22Rv1 (cell line): ENCODE measurements around the gene KIF22.

ENCODE experiments used
- H3K27ac ChIP-seq: fragments of 450-650 bp; 2 replicates; pipeline ENCODE4 v1.5.1; 2017
- ZFX ChIP-seq: fragments of 450-650 bp; IDR thresholded peaks from 2 replicates; pipeline ENCODE4 v1.6.1; 2017; ENCODE audit warnings: antibody characterized with exemption, borderline replicate concordance
- TF ChIP-seq, protein P1 (sequence below): fragments of 450-650 bp; IDR thresholded peaks from 2 replicates; pipeline ENCODE4 v1.5.1; 2017; ENCODE audit warnings: mild to moderate bottlenecking

The KIF22 gene

DNA sequence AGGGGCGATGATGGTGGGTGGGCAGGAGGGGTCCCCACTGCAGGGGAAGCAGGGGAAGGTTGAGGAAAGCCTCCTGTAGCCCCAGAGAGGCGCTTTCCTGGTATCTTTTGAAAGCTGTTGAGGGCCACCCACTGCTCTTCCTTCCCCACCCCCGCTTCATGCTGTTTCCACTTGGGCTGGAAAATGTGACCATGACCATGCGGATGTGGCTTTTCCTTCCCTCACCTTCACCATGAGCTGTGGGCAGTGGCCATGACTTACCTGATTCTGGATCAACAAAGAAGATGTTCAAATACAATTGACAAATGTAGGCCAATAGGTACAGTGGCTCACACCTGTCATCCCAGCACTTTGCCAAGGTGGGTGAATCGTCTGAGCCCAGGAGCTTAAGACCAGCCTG is 43.5 kb downstream of the KIF22 start:
- H3K27ac ChIP-seq, result no peak overlapping the region
- no peak for TF ChIP-seq ZFX
- TF ChIP-seq, protein P1, sequence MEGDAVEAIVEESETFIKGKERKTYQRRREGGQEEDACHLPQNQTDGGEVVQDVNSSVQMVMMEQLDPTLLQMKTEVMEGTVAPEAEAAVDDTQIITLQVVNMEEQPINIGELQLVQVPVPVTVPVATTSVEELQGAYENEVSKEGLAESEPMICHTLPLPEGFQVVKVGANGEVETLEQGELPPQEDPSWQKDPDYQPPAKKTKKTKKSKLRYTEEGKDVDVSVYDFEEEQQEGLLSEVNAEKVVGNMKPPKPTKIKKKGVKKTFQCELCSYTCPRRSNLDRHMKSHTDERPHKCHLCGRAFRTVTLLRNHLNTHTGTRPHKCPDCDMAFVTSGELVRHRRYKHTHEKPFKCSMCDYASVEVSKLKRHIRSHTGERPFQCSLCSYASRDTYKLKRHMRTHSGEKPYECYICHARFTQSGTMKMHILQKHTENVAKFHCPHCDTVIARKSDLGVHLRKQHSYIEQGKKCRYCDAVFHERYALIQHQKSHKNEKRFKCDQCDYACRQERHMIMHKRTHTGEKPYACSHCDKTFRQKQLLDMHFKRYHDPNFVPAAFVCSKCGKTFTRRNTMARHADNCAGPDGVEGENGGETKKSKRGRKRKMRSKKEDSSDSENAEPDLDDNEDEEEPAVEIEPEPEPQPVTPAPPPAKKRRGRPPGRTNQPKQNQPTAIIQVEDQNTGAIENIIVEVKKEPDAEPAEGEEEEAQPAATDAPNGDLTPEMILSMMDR, result no peak

DNA sequence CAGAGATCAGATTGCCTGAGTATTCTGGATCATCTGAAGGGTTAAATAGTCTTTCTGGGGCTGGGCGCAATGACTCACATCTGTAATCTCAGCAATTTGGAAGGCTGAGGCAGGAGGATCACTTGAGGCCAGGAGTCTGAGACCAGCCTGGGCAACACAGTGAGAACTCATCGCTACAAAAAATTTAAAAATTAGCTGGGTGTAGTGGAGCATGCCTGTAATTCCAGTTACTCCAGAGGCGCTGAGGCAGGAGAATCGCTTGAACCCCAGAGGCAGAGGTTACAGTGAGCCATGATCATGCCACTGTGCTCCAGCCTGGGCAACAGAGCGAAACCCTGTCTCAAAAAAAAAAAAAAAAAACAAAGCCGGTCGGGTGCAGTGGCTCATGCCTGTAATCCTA is 45.4 kb downstream of the KIF22 start:
- TF ChIP-seq, protein P1, result no peak

DNA sequence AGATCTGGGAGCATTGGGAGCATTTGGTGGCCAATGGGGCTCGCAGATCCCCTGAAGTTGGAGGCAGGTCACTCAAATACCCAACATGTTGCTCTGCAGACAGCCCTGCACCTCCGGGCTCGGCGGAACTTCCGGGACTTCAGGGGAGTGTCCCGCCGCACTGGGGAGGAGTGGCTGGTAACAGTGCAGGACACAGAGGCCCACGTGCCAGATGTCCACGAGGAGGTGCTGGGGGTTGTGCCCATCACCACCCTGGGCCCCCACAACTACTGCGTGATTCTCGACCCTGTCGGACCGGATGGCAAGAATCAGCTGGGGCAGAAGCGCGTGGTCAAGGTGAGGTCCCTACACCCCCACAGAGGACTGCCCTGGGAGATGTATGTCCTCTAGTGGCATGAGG is 46.1 kb downstream of the KIF22 start:
- no peak overlapping the region for H3K27ac ChIP-seq
- TF ChIP-seq, protein P1, result no peak
- no peak for TF ChIP-seq ZFX

More for the DNA sequence above, 45.4 kb downstream of the KIF22 start:
- H3K27ac ChIP-seq, result no peak overlapping the region

DNA sequence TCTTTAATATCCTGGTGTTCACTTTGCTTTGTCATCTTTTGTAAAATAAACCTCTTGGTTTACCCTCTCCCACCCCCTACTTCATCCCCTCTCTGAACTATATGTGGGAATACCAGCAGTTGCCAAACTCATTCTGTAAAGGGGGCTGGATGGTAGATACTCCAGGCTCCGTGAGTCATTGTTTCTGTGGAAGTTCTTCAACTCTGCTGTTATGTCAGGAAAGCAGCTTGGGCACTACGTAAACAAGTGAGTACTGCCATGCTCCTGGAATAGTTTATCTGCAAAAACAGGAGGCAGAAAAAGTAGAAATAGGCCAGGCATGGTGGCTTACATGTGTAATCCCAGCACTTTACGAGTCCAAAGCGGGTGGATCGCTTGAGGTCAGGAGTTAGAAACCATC is 47.3 kb downstream of the KIF22 start:
- H3K27ac ChIP-seq, result no peak overlapping the region
- TF ChIP-seq ZFX, result no peak

DNA sequence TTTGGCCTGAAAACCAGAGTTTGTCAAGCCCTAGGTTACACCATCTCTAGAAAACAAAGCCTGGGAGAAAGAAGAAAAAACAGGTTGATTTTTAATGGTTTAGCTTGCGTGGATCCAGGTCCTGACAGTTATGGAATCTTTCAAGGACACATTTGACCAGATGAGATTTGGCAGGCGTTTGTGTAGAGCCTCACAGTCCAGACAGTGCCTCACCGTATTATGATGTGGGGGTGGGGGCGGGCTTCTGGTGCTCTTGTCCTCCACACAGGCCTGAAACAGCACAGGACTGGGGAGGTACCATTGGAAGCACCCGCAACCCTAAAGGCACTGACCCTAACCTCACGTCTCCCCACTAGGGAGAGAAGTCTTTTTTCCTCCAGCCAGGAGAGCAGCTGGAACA is 49.3 kb downstream of the KIF22 start:
- no peak overlapping the region for H3K27ac ChIP-seq
- TF ChIP-seq ZFX, result no peak
- TF ChIP-seq, protein P1, result no peak

DNA sequence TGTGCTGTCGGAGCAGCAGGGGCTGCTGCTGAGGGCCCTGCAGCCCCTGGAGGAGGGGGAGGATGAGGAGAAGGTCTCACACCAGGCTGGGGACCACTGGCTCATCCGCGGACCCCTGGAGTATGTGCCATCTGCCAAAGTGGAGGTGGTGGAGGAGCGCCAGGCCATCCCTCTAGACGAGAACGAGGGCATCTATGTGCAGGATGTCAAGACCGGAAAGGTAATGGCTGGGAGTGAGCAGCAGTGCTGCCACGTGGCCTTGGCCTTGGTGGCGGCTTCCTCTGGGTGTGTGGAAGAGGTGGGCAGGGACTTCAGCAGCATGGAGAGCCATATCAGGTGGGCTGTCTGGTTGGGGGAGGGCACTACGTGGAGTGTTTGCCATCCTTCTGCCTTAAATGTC is 49.7 kb downstream of the KIF22 start:
- TF ChIP-seq, protein P1, result no peak
- no peak for TF ChIP-seq ZFX

DNA sequence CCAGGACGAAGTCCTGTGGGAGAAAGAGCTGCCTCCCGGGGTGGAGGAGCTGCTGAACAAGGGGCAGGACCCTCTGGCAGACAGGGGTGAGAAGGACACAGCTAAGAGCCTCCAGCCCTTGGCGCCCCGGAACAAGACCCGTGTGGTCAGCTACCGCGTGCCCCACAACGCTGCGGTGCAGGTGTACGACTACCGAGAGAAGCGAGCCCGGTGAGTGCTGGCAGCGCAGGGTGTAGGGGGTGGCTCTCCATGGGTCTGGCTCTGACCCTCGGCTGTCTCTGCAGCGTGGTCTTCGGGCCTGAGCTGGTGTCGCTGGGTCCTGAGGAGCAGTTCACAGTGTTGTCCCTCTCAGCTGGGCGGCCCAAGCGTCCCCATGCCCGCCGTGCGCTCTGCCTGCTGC is 51.1 kb downstream of the KIF22 start:
- H3K27ac ChIP-seq, result no peak overlapping the region
- TF ChIP-seq ZFX, result no peak
- TF ChIP-seq, protein P1, result no peak

More for the DNA sequence above, 49.7 kb downstream of the KIF22 start:
- H3K27ac ChIP-seq, result no peak overlapping the region

DNA sequence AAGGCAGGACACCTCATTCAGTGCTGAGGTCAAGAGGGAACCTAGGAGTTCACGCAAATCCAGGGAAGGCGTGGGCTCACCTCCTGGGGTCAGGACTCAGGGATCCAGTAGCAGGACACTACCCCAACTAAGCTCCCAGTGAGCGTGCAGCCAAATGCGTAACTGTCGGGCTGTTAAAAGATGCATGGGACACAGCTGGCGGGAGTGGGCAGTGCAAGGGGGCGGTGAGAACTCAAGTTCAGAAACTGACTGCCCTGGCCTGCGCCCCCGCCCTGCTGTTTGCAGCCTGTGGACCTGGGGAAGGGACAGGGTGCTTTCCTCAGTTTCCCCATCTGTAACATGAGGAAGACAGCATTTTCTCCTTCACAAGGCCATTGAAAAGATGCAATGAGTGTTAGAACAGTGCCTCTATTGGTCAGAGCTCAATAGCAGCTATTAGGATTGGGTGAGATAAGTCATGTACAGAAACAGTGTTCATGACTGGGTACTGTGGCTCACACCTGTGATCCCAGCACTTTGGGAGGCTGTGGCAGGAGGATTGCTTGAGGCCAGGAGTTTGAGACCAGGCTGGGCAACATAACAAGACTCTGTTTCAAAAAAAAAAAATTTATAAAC is 52.3 kb downstream of the KIF22 start:
- TF ChIP-seq ZFX, result no peak
- TF ChIP-seq, protein P1, result peak; percentile 15; the same call in 1 of the 2 replicates

More for the DNA sequence above, 52.3 kb downstream of the KIF22 start:
- H3K27ac ChIP-seq, result no peak overlapping the region
